Erythroblast (primary cell): ENCODE results near the gene ARL5C.

Experiments
- GATA1 ChIP-seq: IDR thresholded peaks from 2 replicates; pipeline ENCODE4 v1.6.1; 2011; ENCODE audit warnings: low read depth, mild to moderate bottlenecking, control low read depth, low read length, moderate library complexity
- POLR2A ChIP-seq: IDR thresholded peaks from 2 replicates; pipeline ENCODE4 v1.6.1; 2011; ENCODE audit warnings: mild to moderate bottlenecking, low read length

DNA sequence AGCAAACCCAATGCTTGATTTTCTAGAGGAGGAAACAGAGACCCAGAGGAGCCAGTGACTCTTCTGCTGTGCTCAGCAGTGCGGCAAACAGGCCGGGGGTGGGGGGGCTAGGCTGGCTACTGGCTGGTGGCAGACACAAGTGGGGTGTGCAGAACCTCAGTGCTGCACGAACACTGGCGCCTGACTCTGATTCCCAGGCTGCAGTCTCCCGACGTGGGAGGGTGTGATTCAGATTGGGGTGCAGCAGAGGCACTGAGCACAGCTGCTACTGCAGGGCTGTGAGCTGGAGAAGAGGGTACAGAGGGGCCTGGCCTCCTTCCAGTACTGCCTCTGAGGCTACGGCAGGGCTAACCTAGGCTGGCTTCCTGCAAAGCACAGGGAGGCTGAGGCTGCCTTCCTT, 42.2 kb upstream of the ARL5C start:
- no peak for TF ChIP-seq POLR2A
- TF ChIP-seq GATA1: no peak
